Osteocyte (in vitro differentiated cells): ENCODE data around the gene MRPL14. TPM values are rescaled to one million over a fixed set of nuclear protein-coding genes. Genes with fewer than 3 reads are reported as not detected.
A peak's percentile ranks its signal among the peaks of the same experiment; 100 is the strongest.

Experiments
- DNase-seq: peaks from one replicate; pipeline ENCODE4 v3.0.0; 2021; ENCODE audit warnings: mixed read lengths; ENCODE audit not compliant: unreplicated experiment; ENCODE audit errors: extremely low spot score
- H3K27ac Mint-ChIP-seq: one replicate; pipeline ENCODE4 v1.8.0; 2021; ENCODE audit warnings: mild to moderate bottlenecking, mixed read lengths; ENCODE audit not compliant: unreplicated experiment
- H3K27me3 Mint-ChIP-seq: one replicate; pipeline ENCODE4 v1.8.0; 2021; ENCODE audit warnings: mixed read lengths; ENCODE audit not compliant: unreplicated experiment
- H3K36me3 Mint-ChIP-seq: one replicate; pipeline ENCODE4 v1.8.0; 2021; ENCODE audit warnings: mixed read lengths; ENCODE audit not compliant: unreplicated experiment
- H3K4me1 Mint-ChIP-seq: one replicate; pipeline ENCODE4 v1.8.0; 2021; ENCODE audit warnings: mixed read lengths; ENCODE audit not compliant: unreplicated experiment
- H3K4me3 Mint-ChIP-seq: one replicate; pipeline ENCODE4 v1.8.0; 2021; ENCODE audit warnings: mild to moderate bottlenecking, moderate library complexity, mixed read lengths; ENCODE audit not compliant: unreplicated experiment
- H3K9me3 Mint-ChIP-seq: one replicate; pipeline ENCODE4 v1.8.0; 2021; ENCODE audit warnings: mixed read lengths; ENCODE audit not compliant: unreplicated experiment
- total RNA-seq: library from RNA; stranded (reverse); gene quantifications from 2 replicates; pipeline ENCODE4 v1.2.1, GENCODE V29; 2021
- TF ChIP-seq, protein P1 (sequence below): fragments of 200-600 bp; sonication (generic); IDR thresholded peaks from 2 replicates; pipeline ENCODE4 v1.5.0; 2021; ENCODE audit warnings: antibody characterized with exemption, mild to moderate bottlenecking, moderate library complexity

MRPL14 gene
- total RNA-seq, 1 donor from 2014 or later, result 36.5 TPM

DNA sequence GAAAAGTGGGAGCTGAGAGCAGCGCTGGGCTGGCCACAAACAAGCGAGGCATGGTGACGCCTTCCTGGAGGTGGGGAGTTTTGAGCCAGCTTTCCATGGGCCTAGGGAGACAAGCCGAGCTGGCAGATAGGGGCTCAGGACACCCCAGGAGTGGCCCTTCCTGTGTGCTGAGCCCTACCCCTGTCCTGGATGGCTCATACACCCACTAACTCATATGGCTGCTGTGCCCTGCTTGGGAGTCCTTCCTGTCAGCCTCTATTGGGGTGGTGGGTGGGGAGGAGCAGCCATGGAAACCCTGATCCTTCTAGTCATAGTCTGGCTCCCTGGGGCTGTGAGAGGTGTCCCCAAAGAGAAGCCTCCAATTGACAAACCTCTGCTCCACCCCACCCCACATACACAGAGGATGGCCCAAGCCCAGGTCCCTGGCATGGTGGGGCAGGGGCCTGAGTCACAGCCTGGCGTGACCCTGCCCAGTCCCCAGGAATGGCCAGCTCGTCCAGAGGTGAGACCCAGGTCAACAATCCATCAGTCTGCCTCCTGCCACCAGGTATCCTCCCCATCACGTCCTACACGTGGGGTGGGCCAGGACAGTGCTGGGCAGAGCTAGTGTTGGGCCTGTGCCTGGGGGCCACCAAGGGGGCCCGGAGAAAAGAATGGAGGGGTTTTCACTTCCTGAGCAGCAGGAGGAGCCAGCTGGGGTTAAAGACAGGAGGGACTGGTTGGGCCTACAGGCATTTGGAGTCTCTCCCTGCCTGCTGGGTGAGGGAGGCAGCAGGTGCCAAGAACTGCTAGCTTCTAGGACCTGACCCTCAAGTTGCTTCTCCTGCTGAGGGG, 52.2 kb downstream of the MRPL14 start:
- Mint-ChIP-seq H3K27me3 (no peaks in the 10 kb centered on the region), H3K36me3 (no peaks in the 10 kb centered on the region), H3K4me3 (no peak overlapping the region), H3K9me3 (no peaks in the 10 kb centered on the region), H3K27ac (no peak overlapping the region), H3K4me1 (peaks cover 33% of the 10 kb centered on the region)
- DNase-seq, result no peak
- TF ChIP-seq, protein P1, sequence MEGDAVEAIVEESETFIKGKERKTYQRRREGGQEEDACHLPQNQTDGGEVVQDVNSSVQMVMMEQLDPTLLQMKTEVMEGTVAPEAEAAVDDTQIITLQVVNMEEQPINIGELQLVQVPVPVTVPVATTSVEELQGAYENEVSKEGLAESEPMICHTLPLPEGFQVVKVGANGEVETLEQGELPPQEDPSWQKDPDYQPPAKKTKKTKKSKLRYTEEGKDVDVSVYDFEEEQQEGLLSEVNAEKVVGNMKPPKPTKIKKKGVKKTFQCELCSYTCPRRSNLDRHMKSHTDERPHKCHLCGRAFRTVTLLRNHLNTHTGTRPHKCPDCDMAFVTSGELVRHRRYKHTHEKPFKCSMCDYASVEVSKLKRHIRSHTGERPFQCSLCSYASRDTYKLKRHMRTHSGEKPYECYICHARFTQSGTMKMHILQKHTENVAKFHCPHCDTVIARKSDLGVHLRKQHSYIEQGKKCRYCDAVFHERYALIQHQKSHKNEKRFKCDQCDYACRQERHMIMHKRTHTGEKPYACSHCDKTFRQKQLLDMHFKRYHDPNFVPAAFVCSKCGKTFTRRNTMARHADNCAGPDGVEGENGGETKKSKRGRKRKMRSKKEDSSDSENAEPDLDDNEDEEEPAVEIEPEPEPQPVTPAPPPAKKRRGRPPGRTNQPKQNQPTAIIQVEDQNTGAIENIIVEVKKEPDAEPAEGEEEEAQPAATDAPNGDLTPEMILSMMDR, result no peak

DNA sequence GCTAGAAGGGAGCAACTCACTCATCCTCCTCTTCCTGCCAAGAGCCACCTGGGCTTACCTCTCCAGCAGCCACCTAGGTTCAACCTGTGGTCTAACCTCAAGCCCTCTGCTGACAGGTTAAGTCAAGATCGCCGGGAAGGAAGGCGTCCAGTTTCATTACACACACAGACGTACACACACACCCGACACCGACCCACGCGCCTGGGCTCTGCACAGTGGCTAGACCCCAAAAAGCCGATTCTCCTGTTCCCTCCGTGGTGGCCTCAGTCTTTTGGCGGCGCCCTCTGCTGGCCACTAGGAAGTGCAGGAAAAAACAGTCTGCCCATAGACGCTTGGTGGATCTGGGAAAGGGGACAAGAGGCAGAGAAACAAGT, 52.8 kb downstream of the MRPL14 start:
- H3K36me3 Mint-ChIP-seq, result no peaks in the 10 kb centered on the region
- H3K27ac Mint-ChIP-seq, result no peak overlapping the region

DNA sequence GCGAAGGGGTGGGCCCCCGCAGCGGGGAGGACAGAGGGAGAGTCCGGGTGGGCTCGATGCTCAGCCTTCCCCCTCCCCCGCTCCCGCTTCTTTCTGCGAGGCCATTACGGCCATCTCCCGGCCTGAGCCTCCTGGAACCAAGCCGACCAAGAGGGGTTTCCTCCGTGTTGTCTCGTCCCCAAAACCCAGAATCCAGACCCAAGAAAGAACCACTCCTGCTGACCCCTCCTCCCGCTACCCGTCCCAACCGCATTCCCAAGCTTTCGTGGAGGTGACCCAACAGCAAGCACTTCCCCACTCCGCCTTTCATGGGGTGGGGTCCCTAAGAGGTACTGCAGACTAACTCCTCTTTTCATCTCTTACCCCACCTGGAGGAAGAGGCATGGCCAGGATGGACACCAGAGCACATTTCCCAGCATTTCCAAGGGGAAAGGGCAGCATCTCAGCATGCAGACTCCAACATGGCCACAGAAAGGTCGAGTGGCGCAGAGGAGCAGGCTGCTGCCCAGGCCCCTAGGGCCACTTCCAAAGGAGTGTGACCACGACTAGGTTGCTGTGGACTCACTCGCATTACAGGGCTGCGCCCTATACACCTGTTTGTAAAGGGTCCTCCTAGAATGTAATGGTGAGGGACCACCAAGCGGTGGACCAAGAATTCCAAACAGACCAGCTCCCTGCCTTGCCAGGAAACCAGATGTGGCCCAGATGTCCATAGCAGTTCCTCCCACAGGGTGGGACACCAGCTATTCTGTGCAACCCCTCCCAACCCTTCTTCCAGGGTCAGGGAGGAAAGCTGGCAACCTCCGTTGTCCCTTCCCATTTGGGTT, 53.4 kb downstream of the MRPL14 start:
- TF ChIP-seq, protein P1, result no peak
- H3K4me1 Mint-ChIP-seq, result peaks cover 38% of the 10 kb centered on the region
- no peaks in the 10 kb centered on the region for H3K36me3 Mint-ChIP-seq
- peak overlapping the region; percentile 68 for H3K4me3 Mint-ChIP-seq
- peak overlapping the region; percentile 15 for H3K27ac Mint-ChIP-seq
- no peaks in the 10 kb centered on the region for H3K9me3 Mint-ChIP-seq
- H3K27me3 Mint-ChIP-seq, result no peaks in the 10 kb centered on the region
- no peak for DNase-seq

More for the DNA sequence above, 52.8 kb downstream of the MRPL14 start:
- Mint-ChIP-seq H3K4me1 (peaks cover 33% of the 10 kb centered on the region), H3K27me3 (no peaks in the 10 kb centered on the region), H3K4me3 (peak overlapping the region; percentile 68), H3K9me3 (no peaks in the 10 kb centered on the region)
- no peak for DNase-seq
- TF ChIP-seq, protein P1, result peak; percentile 93

DNA sequence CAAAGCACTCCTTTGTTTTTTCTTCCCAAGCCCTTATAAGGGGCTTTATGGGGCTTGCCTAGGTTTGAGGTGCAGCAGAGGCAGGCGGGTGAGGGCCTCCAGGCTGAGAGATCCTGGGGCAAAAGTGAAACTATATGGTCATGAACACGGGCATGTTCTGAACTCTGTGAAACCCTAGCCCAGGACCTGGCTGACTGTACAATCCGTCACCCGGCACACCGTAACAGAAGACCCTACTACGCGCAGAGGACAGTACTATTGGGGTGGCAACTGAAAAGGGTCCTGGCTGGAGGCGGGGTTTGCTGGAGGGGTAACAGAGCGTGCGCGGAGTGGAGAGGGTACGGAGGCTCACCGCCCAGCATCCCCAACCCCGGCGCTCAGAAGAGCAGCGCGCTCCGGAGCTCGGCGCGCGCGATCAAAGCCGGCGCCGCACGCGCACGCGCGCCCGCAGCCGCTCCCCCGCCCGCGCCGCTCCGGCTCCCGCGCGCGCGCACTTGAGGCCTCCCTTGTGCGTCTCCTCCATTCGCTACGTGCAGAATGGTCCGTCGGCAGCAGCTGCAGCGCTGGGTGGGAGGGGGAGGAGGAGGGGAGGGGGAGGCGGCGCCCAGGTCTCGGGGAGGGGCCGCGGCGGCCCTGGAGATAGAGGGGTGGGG, 54.2 kb downstream of the MRPL14 start:
- peak overlapping the region; percentile 92 for H3K27ac Mint-ChIP-seq
- H3K27me3 Mint-ChIP-seq, result no peaks in the 10 kb centered on the region
- TF ChIP-seq, protein P1, result no peak
- DNase-seq, result peak; percentile 90
- peaks cover 45% of the 10 kb centered on the region for H3K4me1 Mint-ChIP-seq
- H3K4me3 Mint-ChIP-seq, result peak overlapping the region; percentile 86
- no peaks in the 10 kb centered on the region for H3K9me3 Mint-ChIP-seq
- H3K36me3 Mint-ChIP-seq, result no peaks in the 10 kb centered on the region
